Glutamatergic neuron (in vitro differentiated cells): ENCODE data around the gene PPP2R2D. TPM values are rescaled to one million over a fixed set of nuclear protein-coding genes. Genes with fewer than 3 reads are reported as not detected.
"Not testable (repeated sequence)": the region's sequence is repeated elsewhere in the genome, so short reads cannot be mapped to it uniquely, and the experiment has no call there.

Experiments used
- DNase-seq: peaks from one replicate; pipeline ENCODE4 v3.0.0; 2022
- H3K27ac Mint-ChIP-seq: one replicate; pipeline ENCODE4 v1.8.0; 2020; ENCODE audit warnings: mild to moderate bottlenecking, mixed read lengths, inconsistent platforms; ENCODE audit not compliant: unreplicated experiment
- H3K27me3 Mint-ChIP-seq: one replicate; pipeline ENCODE4 v1.8.0; 2020; ENCODE audit warnings: mild to moderate bottlenecking, moderate library complexity, mixed read lengths, inconsistent platforms; ENCODE audit not compliant: unreplicated experiment
- H3K36me3 Mint-ChIP-seq: one replicate; pipeline ENCODE4 v1.8.0; 2020; ENCODE audit warnings: mild to moderate bottlenecking, mixed read lengths, inconsistent platforms; ENCODE audit not compliant: unreplicated experiment
- H3K4me1 Mint-ChIP-seq: one replicate; pipeline ENCODE4 v1.8.0; 2020; ENCODE audit warnings: mild to moderate bottlenecking, low read depth, mixed read lengths, inconsistent platforms; ENCODE audit not compliant: unreplicated experiment
- H3K4me3 Mint-ChIP-seq: one replicate; pipeline ENCODE4 v1.8.0; 2020; ENCODE audit warnings: mild to moderate bottlenecking, mixed read lengths, inconsistent platforms; ENCODE audit not compliant: unreplicated experiment
- H3K9me3 Mint-ChIP-seq: one replicate; pipeline ENCODE4 v1.8.0; 2020; ENCODE audit warnings: mild to moderate bottlenecking, moderate library complexity, mixed read lengths, inconsistent platforms; ENCODE audit not compliant: unreplicated experiment
- CTCF ChIP-seq: fragments of 200-600 bp; sonication (generic); IDR thresholded peaks from one replicate; pipeline ENCODE4 v1.5.0; 2021; ENCODE audit not compliant: partially characterized antibody, unreplicated experiment
- total RNA-seq: library from RNA; stranded (reverse); fragmentation: NEBNext Ultra II Directional; extraction: Animal tissue kit (Norgen Biotek cat#: 25700); gene quantifications from one replicate; pipeline ENCODE4 v1.2.1, GENCODE V29; 2021; ENCODE audit not compliant: unreplicated experiment

PPP2R2D gene
- total RNA-seq, 1 donor from 2014 or later, result 42.8 TPM

GRCh38 chr10:131982796-131983195 is 82.0 kb downstream of the PPP2R2D start:
- Mint-ChIP-seq H3K27ac (no peak overlapping the region), H3K4me1 (peaks cover 15% of the 10 kb centered on the region), H3K27me3 (peaks cover 7% of the 10 kb centered on the region), H3K9me3 (peaks cover 14% of the 10 kb centered on the region), H3K4me3 (peak overlapping the region; percentile 78), H3K36me3 (peaks cover 4% of the 10 kb centered on the region)
- DNase-seq, result no peak
- no peak for TF ChIP-seq CTCF

GRCh38 chr10:131983780-131984179 is 83.0 kb downstream of the PPP2R2D start:
- no peak for DNase-seq
- TF ChIP-seq CTCF, result no peak
- Mint-ChIP-seq H3K27me3 (peaks cover 5% of the 10 kb centered on the region), H3K9me3 (peaks cover 14% of the 10 kb centered on the region), H3K36me3 (peaks cover 4% of the 10 kb centered on the region), H3K4me3 (no peak overlapping the region), H3K4me1 (peaks cover 8% of the 10 kb centered on the region), H3K27ac (no peak overlapping the region)

DNA sequence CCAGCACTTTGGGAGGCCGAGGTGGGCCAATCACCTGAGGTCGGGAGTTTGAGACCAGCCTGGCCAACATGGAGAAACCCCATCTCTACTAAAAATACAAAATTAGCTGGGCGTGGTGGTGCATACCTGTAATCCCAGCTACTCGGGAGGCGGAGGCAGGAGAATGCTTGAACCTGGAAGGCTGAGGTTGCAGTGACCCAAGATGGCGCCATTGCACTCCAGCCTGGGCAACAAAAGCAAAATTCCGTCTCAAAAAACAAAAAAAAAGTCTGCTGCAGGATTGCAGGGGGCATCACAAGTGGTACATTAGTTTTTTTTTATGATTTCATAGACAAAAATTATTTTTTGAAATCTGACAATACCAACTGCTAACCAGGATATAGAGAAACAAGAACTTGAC is 86.0 kb downstream of the PPP2R2D start:
- not testable (repeated sequence) for H3K36me3 Mint-ChIP-seq, H3K9me3 Mint-ChIP-seq, H3K4me3 Mint-ChIP-seq, H3K27me3 Mint-ChIP-seq, DNase-seq, H3K4me1 Mint-ChIP-seq, H3K27ac Mint-ChIP-seq

DNA sequence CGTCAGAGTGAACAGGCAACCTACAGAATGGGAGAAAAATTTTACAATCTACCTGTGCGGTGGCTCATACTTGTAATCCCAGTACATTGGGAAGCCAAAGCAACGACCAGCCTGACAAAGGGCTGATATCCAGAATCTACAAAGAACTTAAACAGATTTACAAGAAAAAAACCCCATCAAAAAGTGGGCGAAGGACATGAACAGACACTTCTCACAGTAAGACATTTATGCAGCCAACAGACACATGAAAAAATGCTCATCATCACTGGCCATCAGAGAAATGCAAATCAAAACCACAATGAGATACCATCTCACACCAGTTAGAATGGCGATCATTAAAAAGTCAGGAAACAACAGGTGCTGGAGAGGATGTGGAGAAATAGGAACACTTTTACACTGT is 86.5 kb downstream of the PPP2R2D start:
- not testable (repeated sequence) for H3K4me3 Mint-ChIP-seq

GRCh38 chr10:131987786-131988185 is 87.0 kb downstream of the PPP2R2D start:
- not testable (repeated sequence) for H3K27ac Mint-ChIP-seq, DNase-seq, H3K4me1 Mint-ChIP-seq, H3K36me3 Mint-ChIP-seq, H3K9me3 Mint-ChIP-seq, H3K27me3 Mint-ChIP-seq, H3K4me3 Mint-ChIP-seq

More for the DNA sequence above, 86.5 kb downstream of the PPP2R2D start:
- H3K27ac Mint-ChIP-seq, H3K9me3 Mint-ChIP-seq, H3K27me3 Mint-ChIP-seq, H3K4me1 Mint-ChIP-seq, H3K36me3 Mint-ChIP-seq, DNase-seq: not testable (repeated sequence)

GRCh38 chr10:131991726-131992125 is 90.9 kb downstream of the PPP2R2D start:
- Mint-ChIP-seq H3K27ac (no peak overlapping the region), H3K27me3 (peaks cover 1% of the 10 kb centered on the region), H3K4me3 (no peak overlapping the region), H3K36me3 (no peaks in the 10 kb centered on the region), H3K4me1 (peaks cover 3% of the 10 kb centered on the region), H3K9me3 (no peaks in the 10 kb centered on the region)
- TF ChIP-seq CTCF, result no peak
- DNase-seq, result no peak

- H3K4me1 Mint-ChIP-seq, result peaks cover 8% of the 10 kb centered on the region
- no peak overlapping the region for H3K27ac Mint-ChIP-seq
- no peak overlapping the region for H3K4me3 Mint-ChIP-seq
- no peak for TF ChIP-seq CTCF
- no peak for DNase-seq
- no peaks in the 10 kb centered on the region for H3K9me3 Mint-ChIP-seq
- peaks cover 1% of the 10 kb centered on the region for H3K27me3 Mint-ChIP-seq
- no peaks in the 10 kb centered on the region for H3K36me3 Mint-ChIP-seq
Measured at GRCh38 chr10:131993275-131993674, 92.5 kb downstream of the PPP2R2D start.
